GM12878 (cell line): ENCODE data around the gene MCC. TPM values are rescaled to one million over a fixed set of nuclear protein-coding genes. Genes with fewer than 3 reads are reported as not detected.

Experiments used
- ATAC-seq: fragments of 200-7000 bp; cut with Tn5 transposase; 3 replicates; pipeline ENCODE4 v1.9.1; 2020; ENCODE audit warnings: mild to moderate bottlenecking, moderate library complexity
- BruUV-seq: library from RNA; stranded (reverse); fragments of 400-500 nt; replicated peaks from 2 replicates; lab custom pipeline; 2021; lab: Mats Ljungman, UMichigan
- CTCF ChIA-PET: fragments of 300-600 bp; sonication (Branson Sonifier 250); formaldehyde crosslinking; extraction: SDS; loops from one replicate; lab custom pipeline; 2021; ENCODE audit warnings: inconsistent platforms; lab: Yijun Ruan, JAX
- POLR2A ChIA-PET: fragments of 350-600 bp; formaldehyde crosslinking; extraction: SDS; loops from one replicate; lab custom pipeline; 2021; ENCODE audit warnings: inconsistent platforms; lab: Charles Lee
- RAD21 ChIA-PET: fragments of 300-600 bp; sonication (Branson Sonifier 250); formaldehyde crosslinking; loops from one replicate; lab custom pipeline; 2023; ENCODE audit warnings: antibody characterized with exemption; ENCODE audit not compliant: unreplicated experiment; lab: Charles Lee
- SMC1A ChIA-PET: fragments of 300-600 bp; sonication (Branson Sonifier 250); formaldehyde crosslinking; loops from one replicate; lab custom pipeline; 2023; ENCODE audit not compliant: unreplicated experiment, uncharacterized antibody; lab: Charles Lee
- DNase-seq: peaks from one replicate; pipeline ENCODE4 v3.0.0-alpha.2; 2011; ENCODE audit warnings: low read depth, low spot score
- FAIRE-seq: peaks from 3 replicates; lab custom pipeline; 2011; peaks lifted over from hg19 to GRCh38; lab: Jason Lieb, UNC
- H2AFZ ChIP-seq: 2 replicates; pipeline ENCODE4 v1.6.0; 2011; ENCODE audit warnings: low read depth, low read length, control low read depth; ENCODE audit not compliant: control insufficient read depth
- H3K27ac ChIP-seq: 2 replicates; pipeline ENCODE4 v1.5.1; 2011; ENCODE audit warnings: control low read depth; ENCODE audit not compliant: control insufficient read depth, insufficient read depth
- H3K27me3 ChIP-seq, 2 experiments: replicated peaks in 1 of 2; 2 replicates each; pipeline versions ENCODE4 v1.6.0 to v1.6.1; 2011; ENCODE audit warnings: low read length in 1 of 2; ENCODE audit not compliant: control insufficient read depth in 2 of 2, insufficient read depth in 2 of 2
- H3K36me3 ChIP-seq, 2 experiments: 2 replicates each; pipeline ENCODE4 v1.5.1; 2011; ENCODE audit warnings: low read length in 1 of 2; ENCODE audit not compliant: control insufficient read depth in 2 of 2, insufficient read depth in 2 of 2
- H3K4me1 ChIP-seq: 2 replicates; pipeline ENCODE4 v1.6.1; 2011; ENCODE audit warnings: mild to moderate bottlenecking, low read length, moderate library complexity, mixed read lengths; ENCODE audit not compliant: control insufficient read depth, insufficient read depth
- H3K4me2 ChIP-seq: 2 replicates; pipeline ENCODE4 v1.6.0; 2011; ENCODE audit warnings: control low read depth; ENCODE audit not compliant: control insufficient read depth, insufficient read depth
- H3K4me3 ChIP-seq: fragments of 200-600 bp; sonication (generic); 2 replicates; pipeline ENCODE4 v1.5.1; 2016
- H3K79me2 ChIP-seq: 2 replicates; pipeline ENCODE4 v1.6.0; 2011; ENCODE audit warnings: low read length; ENCODE audit not compliant: control insufficient read depth, insufficient read depth
- H3K9ac ChIP-seq: 2 replicates; pipeline ENCODE4 v1.8.0; 2011; ENCODE audit warnings: low read length, control low read depth, mixed read lengths; ENCODE audit not compliant: control insufficient read depth, insufficient read depth
- H3K9me3 ChIP-seq: replicated peaks from 3 replicates; pipeline ENCODE4 v1.5.1; 2011; ENCODE audit warnings: mild to moderate bottlenecking, low read length; ENCODE audit not compliant: control insufficient read depth, insufficient read depth
- H4K20me1 ChIP-seq: 2 replicates; pipeline ENCODE4 v1.6.0; 2011; ENCODE audit not compliant: control insufficient read depth, insufficient read depth
- CEBPB ChIP-seq, 2 experiments: fragments of 150-350 bp in 1 of 2; IDR thresholded peaks; 2 replicates each; pipeline ENCODE4 v1.6.1; 2012 to 2014; ENCODE audit warnings: low read depth in 2 of 2, low read length in 2 of 2, borderline replicate concordance in 1 of 2, inconsistent platforms in 1 of 2
- CTCF ChIP-seq, 3 experiments: IDR thresholded peaks in 2 of 3; conservative IDR thresholded peaks in 1 of 3; 2 replicates each; pipeline ENCODE4 v1.5.1; 2011; ENCODE audit warnings: low read depth in 3 of 3, low read length in 3 of 3, mild to moderate bottlenecking in 3 of 3, control low read depth in 2 of 3, moderate library complexity in 2 of 3, inconsistent platforms in 1 of 3, mixed read lengths in 1 of 3; ENCODE audit not compliant: control insufficient read depth in 2 of 3, insufficient read depth in 1 of 3; ENCODE audit errors: extremely low read depth in 1 of 3
- RUNX3 ChIP-seq: IDR thresholded peaks from 2 replicates; pipeline ENCODE4 v1.6.1; 2012; ENCODE audit warnings: low read length, inconsistent platforms
- SPI1 ChIP-seq: IDR thresholded peaks from 2 replicates; pipeline ENCODE4 v1.6.1; 2011; ENCODE audit warnings: low read depth, mild to moderate bottlenecking, low read length, moderate library complexity, borderline replicate concordance; ENCODE audit not compliant: insufficient read depth
- TCF7 ChIP-seq: IDR thresholded peaks from 2 replicates; pipeline ENCODE4 v1.6.1; 2014; ENCODE audit warnings: antibody characterized with exemption, borderline replicate concordance
- ZNF622 ChIP-seq: fragments of 450-650 bp; IDR thresholded peaks from 2 replicates; pipeline ENCODE4 v1.6.1; 2017; ENCODE audit warnings: mild to moderate bottlenecking, inconsistent platforms
- in situ Hi-C: fragments of 300-500 bp; cut with MboI; formaldehyde crosslinking; loops from 9 replicates; pipeline ENCODE4 v1.14.3; 2018; ENCODE audit warnings: mixed read lengths
- intact Hi-C: fragments of 100-400 bp; cut with micrococcal nuclease; formaldehyde crosslinking; loops from one replicate; pipeline ENCODE4 v1.14.2; 2022; ENCODE audit not compliant: unreplicated experiment
- polyA plus RNA-seq, 11 experiments: library from polyadenylated mRNA; depleted of rRNA in 4 of 11; unstranded in 6 of 11; stranded (reverse) in 5 of 11; fragments of >200 nt; fragmentation: Nextera tagmentation in 4 of 11; fragmentation: Illumina TruSeq in 1 of 11; extraction: Ambion mirVana in 4 of 11; extraction: Trizol in 1 of 11; gene quantifications; 1 replicate in 1 of 11; 2 replicates in 10 of 11; pipeline versions ENCODE4 v1.2.1 to v1.2.3, GENCODE V29; 2011 to 2016; ENCODE audit warnings: inconsistent platforms in 2 of 11, missing spikeins in 2 of 11, low read depth in 1 of 11
- total RNA-seq, 4 experiments: library from RNA; depleted of rRNA in 3 of 4; stranded (reverse); fragments of >200 nt in 3 of 4; fragmentation: Illumina TruSeq in 1 of 4; extraction: Trizol in 1 of 4; gene quantifications; 2 replicates each; pipeline versions ENCODE4 v1.2.1 to v1.2.3, GENCODE V29; 2013 to 2021

MCC gene
- total and polyA plus RNA-seq, 10 of the 15 experiments (the other 5 are each of a cell fraction or from before 2014, with no cell fraction given) = 0.03 to 0.86 (median 0.16) TPM

DNA sequence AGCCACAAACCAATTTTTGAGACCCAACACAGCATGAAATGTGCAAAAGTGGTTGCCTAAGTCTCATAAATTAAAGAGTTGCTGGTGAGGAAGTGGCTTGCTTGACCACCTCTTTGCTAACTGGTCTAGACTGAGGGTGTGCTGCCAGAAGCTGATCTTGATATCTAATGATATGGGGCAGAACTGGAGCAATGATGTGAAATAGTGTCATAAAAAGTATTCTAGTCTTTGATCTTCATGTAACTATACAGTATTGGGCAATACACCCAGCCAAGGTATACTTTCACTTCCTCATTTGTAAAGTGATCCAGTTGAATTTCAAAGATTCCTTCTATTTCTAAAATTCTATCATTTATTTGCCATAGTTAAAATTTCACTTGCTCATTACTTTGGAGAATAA lies 19.3 kb upstream of the MCC start:
- ChIA-PET POLR2A (no interaction called here), RAD21 (no interaction called here), SMC1A (no interaction called here), CTCF (no interaction called here)
- no peak overlapping the region for H3K4me3 ChIP-seq
- no peaks in the 10 kb centered on the region for H3K79me2 ChIP-seq
- intact Hi-C loops (loop anchor here (10.0 kb wide), 1 partner anchor 463 kb away; no protein-coding TSS in a partner anchor), in situ Hi-C loops (no loop called here)
- H3K9ac ChIP-seq = no peak overlapping the region
- TF ChIP-seq TCF7 (0 out of 2 replicates have a peak, but pooled peaks have one; percentile 43), SPI1 (peak; percentile 86), RUNX3 (0 out of 2 replicates have a peak, but pooled peaks have one; percentile 13), CEBPB (IDR thresholded peaks at IDR 0.05; ENCODE audit: borderline replicate concordance in 1 of 2, low read depth in 2 of 2, low read length in 2 of 2) (peak in 1 of 2 experiments; percentile 70; a peak in 1 of 4 replicates), ZNF622 (no peak), CTCF (IDR thresholded peaks at IDR 0.05 in 2 of 3, conservative IDR thresholded peaks at IDR 0.05 in 1 of 3; ENCODE audit: control insufficient read depth in 2 of 3, extremely low read depth in 1 of 3, insufficient read depth in 1 of 3, low read depth in 3 of 3, low read length in 3 of 3) (no peak)
- ATAC-seq = peak; percentile 73
- H4K20me1 ChIP-seq = no peaks in the 10 kb centered on the region
- DNase-seq = no peak
- no peak overlapping the region for H3K4me2 ChIP-seq
- H2AFZ ChIP-seq = no peak overlapping the region
- no TSS peak for BruUV-seq
- H3K36me3 ChIP-seq = no peaks in the 10 kb centered on the region
- no peaks in the 10 kb centered on the region for H3K9me3 ChIP-seq
- no peak for FAIRE-seq
- H3K4me1 ChIP-seq = no peaks in the 10 kb centered on the region
- peaks cover 0 to 1% of the 10 kb centered on the region in 2 experiments; a peak in 2 of 4 replicates for H3K27me3 ChIP-seq
- H3K27ac ChIP-seq = no peak overlapping the region
